Cardiac muscle cell (in vitro differentiated cells and primary cell): ENCODE results near the gene FEM1A. TPM values are rescaled to one million over a fixed set of nuclear protein-coding genes. Genes with fewer than 3 reads are reported as not detected.

Source experiments
- DNase-seq, 2 donors: peaks; one replicate each; pipeline versions ENCODE4 v3.0.0 to v3.0.0-alpha.2; 2010 to 2017; ENCODE audit warnings: low read depth in 1 of 2, low spot score in 1 of 2
- H3K27ac ChIP-seq: fragments of 200-600 bp; sonication (generic); 2 replicates; pipeline ENCODE4 v1.5.1; 2016
- H3K27me3 ChIP-seq: fragments of 200-600 bp; sonication (generic); 2 replicates; pipeline ENCODE4 v1.6.0; 2016; ENCODE audit warnings: control low read depth
- H3K36me3 ChIP-seq: fragments of 200-600 bp; sonication (generic); 2 replicates; pipeline ENCODE4 v1.5.1; 2016; ENCODE audit warnings: control low read depth
- H3K4me1 ChIP-seq: fragments of 200-600 bp; sonication (generic); 2 replicates; pipeline ENCODE4 v1.8.1; 2017; ENCODE audit warnings: low read depth, mild to moderate bottlenecking, mixed run types
- H3K4me3 ChIP-seq: fragments of 200-600 bp; sonication (generic); 2 replicates; pipeline ENCODE4 v1.5.1; 2016; ENCODE audit warnings: mild to moderate bottlenecking
- H3K9me3 ChIP-seq: fragments of 200-600 bp; sonication (generic); 2 replicates; pipeline ENCODE4 v1.5.1; 2017; ENCODE audit warnings: low read depth, mild to moderate bottlenecking, control low read depth
- polyA plus RNA-seq: library from polyadenylated mRNA; unstranded; fragments of >200 nt; fragmentation: Nextera tagmentation; extraction: Ambion mirVana; gene quantifications from 2 replicates; pipeline ENCODE4 v1.2.1, GENCODE V29; 2016
- total RNA-seq: library from RNA; depleted of rRNA; stranded (reverse); fragments of >200 nt; gene quantifications from 2 replicates; pipeline ENCODE4 v1.2.3, GENCODE V29; 2016
- TF ChIP-seq, protein P1 (sequence below): IDR thresholded peaks from 2 replicates; pipeline ENCODE4 v1.5.1; 2012; ENCODE audit warnings: low read depth, mild to moderate bottlenecking, low read length

The FEM1A gene
- total and polyA plus RNA-seq, 2 experiments from 2014 or later, result 2.8 to 27.9 TPM

DNA sequence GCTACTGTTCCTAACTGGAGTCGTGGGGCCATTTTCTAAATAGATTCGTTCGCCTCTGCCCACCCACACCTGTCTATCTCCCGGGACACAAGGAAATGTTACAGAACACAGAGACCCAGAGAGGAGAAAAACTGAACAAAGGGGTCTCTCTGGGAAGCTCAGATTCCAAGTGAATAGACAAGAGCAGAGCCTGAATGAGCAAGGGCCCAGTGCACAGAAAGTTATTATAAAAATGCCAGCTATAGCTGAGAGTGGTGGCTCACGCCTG is 27.2 kb upstream of the FEM1A start:
- Histone ChIP-seq H3K4me1 (no peaks in the 10 kb centered on the region), H3K9me3 (no peaks in the 10 kb centered on the region), H3K4me3 (no peak overlapping the region), H3K36me3 (no peaks in the 10 kb centered on the region), H3K27ac (no peak overlapping the region), H3K27me3 (no peaks in the 10 kb centered on the region)
- DNase-seq, result no peak
- TF ChIP-seq, protein P1, sequence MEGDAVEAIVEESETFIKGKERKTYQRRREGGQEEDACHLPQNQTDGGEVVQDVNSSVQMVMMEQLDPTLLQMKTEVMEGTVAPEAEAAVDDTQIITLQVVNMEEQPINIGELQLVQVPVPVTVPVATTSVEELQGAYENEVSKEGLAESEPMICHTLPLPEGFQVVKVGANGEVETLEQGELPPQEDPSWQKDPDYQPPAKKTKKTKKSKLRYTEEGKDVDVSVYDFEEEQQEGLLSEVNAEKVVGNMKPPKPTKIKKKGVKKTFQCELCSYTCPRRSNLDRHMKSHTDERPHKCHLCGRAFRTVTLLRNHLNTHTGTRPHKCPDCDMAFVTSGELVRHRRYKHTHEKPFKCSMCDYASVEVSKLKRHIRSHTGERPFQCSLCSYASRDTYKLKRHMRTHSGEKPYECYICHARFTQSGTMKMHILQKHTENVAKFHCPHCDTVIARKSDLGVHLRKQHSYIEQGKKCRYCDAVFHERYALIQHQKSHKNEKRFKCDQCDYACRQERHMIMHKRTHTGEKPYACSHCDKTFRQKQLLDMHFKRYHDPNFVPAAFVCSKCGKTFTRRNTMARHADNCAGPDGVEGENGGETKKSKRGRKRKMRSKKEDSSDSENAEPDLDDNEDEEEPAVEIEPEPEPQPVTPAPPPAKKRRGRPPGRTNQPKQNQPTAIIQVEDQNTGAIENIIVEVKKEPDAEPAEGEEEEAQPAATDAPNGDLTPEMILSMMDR, result no peak

DNA sequence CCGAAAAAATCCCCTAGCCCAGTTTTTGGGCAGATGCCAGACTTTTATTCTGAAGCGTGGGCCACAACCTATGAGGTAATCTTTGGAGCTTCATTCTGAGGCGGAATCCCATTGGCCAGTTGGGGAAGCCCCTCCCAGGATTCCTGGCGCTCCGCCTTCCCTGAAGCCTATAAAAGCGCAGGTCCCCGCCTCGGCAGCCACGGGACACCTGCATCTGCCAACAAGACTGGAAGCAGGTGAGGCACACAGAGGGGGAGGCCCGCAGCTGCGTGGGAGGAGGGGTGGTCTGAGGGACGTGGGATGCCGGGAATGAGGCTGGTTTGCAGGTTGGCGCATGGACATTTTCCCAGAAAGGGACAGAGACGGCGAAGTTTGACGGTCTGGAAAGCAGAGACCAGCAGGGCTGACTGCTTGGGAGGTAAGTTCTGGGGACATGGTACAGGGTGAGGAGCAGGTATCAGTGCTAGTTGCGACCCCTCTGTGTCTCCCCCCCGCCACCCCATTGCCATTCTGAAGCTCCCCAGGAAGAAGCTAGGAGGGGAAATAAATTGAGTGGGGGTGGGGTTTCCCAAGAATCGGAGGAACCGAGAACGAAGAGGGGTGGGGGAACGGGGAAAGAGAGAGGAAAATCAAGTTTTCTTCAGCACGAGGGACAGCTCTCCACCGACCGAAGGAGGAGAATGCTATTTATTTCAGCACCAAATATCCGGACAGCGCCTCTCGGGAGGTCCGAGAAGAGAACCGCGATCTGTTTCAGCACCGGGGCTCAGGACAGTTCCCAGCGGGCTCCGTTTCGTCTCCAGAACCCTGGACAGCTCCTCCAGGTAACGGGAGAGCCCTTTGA is 22.4 kb upstream of the FEM1A start:
- H3K27ac ChIP-seq, result no peak overlapping the region
- H3K4me3 ChIP-seq, result no peak overlapping the region
- DNase-seq, result peak; percentile 93 to 98
- TF ChIP-seq, protein P1, result no peak
- peaks cover 17% of the 10 kb centered on the region for H3K27me3 ChIP-seq
- no peaks in the 10 kb centered on the region for H3K4me1 ChIP-seq
- no peaks in the 10 kb centered on the region for H3K36me3 ChIP-seq
- no peaks in the 10 kb centered on the region for H3K9me3 ChIP-seq

DNA sequence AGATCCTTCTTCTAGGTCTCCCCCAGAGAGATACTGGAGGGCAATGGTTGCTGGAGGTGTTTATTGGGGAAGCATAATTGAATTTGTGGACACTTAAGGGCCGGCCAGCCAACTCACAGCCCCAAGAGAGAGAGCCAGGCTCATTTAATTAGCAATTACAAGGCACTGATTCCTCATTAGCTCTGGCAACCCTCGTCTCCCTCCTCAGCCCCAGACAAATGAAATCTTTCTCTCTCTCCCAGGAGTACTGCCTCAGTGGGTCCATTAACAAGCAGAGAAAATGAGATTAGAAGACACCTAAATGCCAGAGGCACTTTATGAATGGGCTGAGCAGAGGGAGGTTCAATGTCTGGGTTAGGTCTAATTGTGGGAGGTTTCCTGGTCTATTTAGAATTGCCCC is 19.0 kb upstream of the FEM1A start:
- no peak for DNase-seq
- Histone ChIP-seq H3K4me1 (no peaks in the 10 kb centered on the region), H3K27me3 (peaks cover 19% of the 10 kb centered on the region), H3K4me3 (no peak overlapping the region), H3K27ac (no peak overlapping the region), H3K36me3 (no peaks in the 10 kb centered on the region), H3K9me3 (no peaks in the 10 kb centered on the region)
- TF ChIP-seq, protein P1, result no peak

DNA sequence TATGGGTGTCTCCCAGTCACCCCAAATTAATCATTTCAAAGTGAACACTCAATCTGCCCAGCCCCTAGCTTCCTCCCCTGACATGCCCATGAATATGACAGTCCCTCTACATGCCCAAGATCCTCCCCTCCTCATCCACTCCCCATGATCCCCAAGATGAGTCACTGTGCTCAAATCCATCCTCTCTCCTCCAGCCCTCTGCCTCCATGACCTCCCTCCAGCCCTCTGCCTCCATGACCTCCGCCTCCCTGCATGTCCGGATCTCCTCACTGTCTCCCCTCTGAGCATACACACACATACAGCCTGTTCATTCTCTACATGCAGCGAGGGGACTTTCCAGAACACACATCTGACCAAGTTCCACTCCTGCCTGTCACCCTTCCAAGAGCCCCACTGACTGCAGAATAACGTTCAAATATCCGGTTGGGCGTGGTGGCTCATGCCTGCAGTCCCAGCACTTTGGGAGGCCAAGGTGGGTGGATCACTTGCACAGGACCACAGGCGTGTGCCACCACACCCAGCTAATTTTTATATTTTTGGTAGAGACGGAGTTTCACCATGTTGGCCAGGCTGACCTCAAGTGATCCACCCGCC is 18.4 kb upstream of the FEM1A start:
- no peak for DNase-seq
- TF ChIP-seq, protein P1, result no peak
- Histone ChIP-seq H3K36me3 (no peaks in the 10 kb centered on the region), H3K27ac (no peak overlapping the region), H3K4me1 (no peaks in the 10 kb centered on the region), H3K4me3 (no peak overlapping the region), H3K27me3 (peaks cover 19% of the 10 kb centered on the region), H3K9me3 (no peaks in the 10 kb centered on the region)

DNA sequence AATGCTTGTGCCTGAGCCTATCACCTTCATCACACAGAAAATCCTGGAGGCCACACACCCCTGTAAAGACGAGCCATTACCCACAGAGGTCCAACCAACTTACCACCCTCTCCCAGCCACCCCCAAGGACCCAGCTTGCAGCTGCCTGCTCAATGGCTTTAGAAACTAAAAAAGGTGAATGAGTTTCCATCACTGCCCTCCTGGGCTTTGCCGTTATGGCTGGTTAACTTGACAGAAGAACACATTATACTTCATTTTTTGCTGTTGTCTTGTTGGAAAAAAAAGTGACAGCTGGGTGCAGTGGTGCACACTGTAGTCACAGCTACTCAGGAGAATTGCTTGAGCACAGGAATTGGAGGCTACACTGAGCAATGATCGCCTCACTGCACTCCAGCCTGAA is 17.4 kb upstream of the FEM1A start:
- TF ChIP-seq, protein P1, result no peak
- Histone ChIP-seq H3K27ac (no peak overlapping the region), H3K36me3 (no peaks in the 10 kb centered on the region), H3K4me3 (no peak overlapping the region), H3K27me3 (peaks cover 19% of the 10 kb centered on the region), H3K4me1 (no peaks in the 10 kb centered on the region), H3K9me3 (no peaks in the 10 kb centered on the region)
- DNase-seq, result no peak
